ENCODE data around the gene MT3. TPM values are rescaled to one million over a fixed set of nuclear protein-coding genes. Genes with fewer than 3 reads are reported as not detected.

The MT3 gene
- total RNA-seq, 8 experiments from 2014 or later, result 1.9 to 16.9 (median 8.7) TPM; not detected in 3

DNA sequence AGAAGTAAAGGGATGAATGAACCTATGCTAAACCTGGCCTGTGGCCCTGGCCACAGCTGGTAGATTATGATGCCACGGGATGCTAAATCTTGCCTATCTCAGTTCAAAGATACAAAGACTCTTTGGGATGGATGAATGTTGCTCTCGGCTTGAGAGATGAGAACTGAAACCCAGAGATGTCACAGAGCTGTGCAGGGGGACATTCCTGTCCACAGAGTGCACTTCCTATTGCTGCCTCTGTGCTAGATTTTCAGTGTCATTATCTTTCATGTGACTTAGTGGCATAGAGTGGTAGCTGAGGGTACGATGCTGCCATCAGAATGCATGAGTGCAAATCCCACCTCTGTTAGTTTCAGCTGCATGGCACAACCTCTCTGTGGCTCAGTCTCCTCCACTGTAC, 40.8 kb downstream of the MT3 start:
- ATAC-seq (replicated peaks in 6 of 8), result no peak
- Histone ChIP-seq H3K27ac (no peak overlapping the region), H3K4me1 (replicated peaks in 1 of 2) (peaks cover 7 to 10% of the 10 kb centered on the region in 2 donors), H3K4me3 (no peak overlapping the region)
- in situ Hi-C loops (cut with MboI; ENCODE audit: low pct_unique_long_range_greater_than_20kb in 2 of 9, low sequenced_read_pairs in 9 of 9, unreplicated experiment in 9 of 9), result no loop called here
- 15 to 100% (median 100%) methylated on average over 1 to 3 of the region's 3 CpGs; no CpG with 5 or more reads in 5 of the 10 experiments for WGBS, 10 experiments

DNA sequence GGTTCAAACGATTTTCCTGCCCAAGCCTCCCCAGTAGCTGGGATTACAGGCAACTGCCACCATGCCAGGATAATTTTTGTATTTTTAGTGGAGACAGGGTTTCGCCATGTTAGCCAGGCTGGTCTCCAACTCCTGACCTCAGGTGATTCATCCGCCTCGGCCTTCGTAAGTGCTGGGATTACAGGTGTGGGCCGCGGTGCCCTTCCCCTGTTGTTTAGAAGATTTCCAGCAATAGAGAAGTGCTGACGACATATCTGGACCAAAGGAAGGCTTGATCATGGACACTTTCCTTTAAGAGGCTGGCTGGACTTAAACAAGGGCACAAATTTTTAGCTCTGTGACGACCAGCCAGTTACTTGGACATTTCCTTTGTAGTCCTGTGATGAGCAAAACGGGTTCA, 41.9 kb downstream of the MT3 start:
- Histone ChIP-seq H3K4me3 (no peak overlapping the region), H3K27ac (no peak overlapping the region), H3K4me1 (replicated peaks in 1 of 2) (peaks cover 9 to 13% of the 10 kb centered on the region in 2 donors)
- 17 to 100% (median 50%) methylated on average over 1 to 10 of the region's 10 CpGs; no CpG with 5 or more reads in 3 of the 10 experiments for WGBS, 10 experiments
- ATAC-seq (replicated peaks in 6 of 8), result no peak
- in situ Hi-C loops (cut with MboI; ENCODE audit: low pct_unique_long_range_greater_than_20kb in 2 of 9, low sequenced_read_pairs in 9 of 9, unreplicated experiment in 9 of 9), result no loop called here

GRCh38 chr16:56631832-56632155, 42.5 kb downstream of the MT3 start:
- in situ Hi-C loops (cut with MboI; ENCODE audit: low pct_unique_long_range_greater_than_20kb in 2 of 9, low sequenced_read_pairs in 9 of 9, unreplicated experiment in 9 of 9), result no loop called here
- Histone ChIP-seq H3K27ac (no peak overlapping the region), H3K4me3 (peak overlapping the region in 2 of 5 donors; percentile 12 to 13), H3K4me1 (replicated peaks in 1 of 2) (peaks cover 9 to 13% of the 10 kb centered on the region in 2 donors)
- no peak for ATAC-seq (replicated peaks in 6 of 8)
- WGBS, 10 experiments, result 0 to 40% (median 6%) methylated on average over 1 to 5 of the region's 14 CpGs; no CpG with 5 or more reads in 4 of the 10 experiments

- WGBS, 10 experiments, result 0 to 7% (median 2%) methylated on average over 2 to 11 of the region's 61 CpGs; no CpG with 5 or more reads in 5 of the 10 experiments
- ATAC-seq (replicated peaks in 6 of 8), result peak; percentile 80 to 93 (median 85)
- in situ Hi-C loops (cut with MboI; ENCODE audit: low pct_unique_long_range_greater_than_20kb in 2 of 9, low sequenced_read_pairs in 9 of 9, unreplicated experiment in 9 of 9), result no loop called here
- Histone ChIP-seq H3K4me1 (replicated peaks in 1 of 2) (peaks cover 9 to 13% of the 10 kb centered on the region in 2 donors), H3K27ac (no peak within 1 kb of the TSS), H3K4me3 (peak within 1 kb of the TSS in 4 of 5 donors; percentile 1 to 16 (median 12))
These were observed 43.0 kb downstream of the MT3 start, which contains the start of gene MT1M for GRCh38 chr16:56632156-56632847. Gene MT1M, plus strand, starts transcription at chr16:56632659. Its CDS starts 73 bp downstream, at chr16:56632732.

GRCh38 chr16:56632848-56633365, 43.6 kb downstream of the MT3 start:
- peak in 2 of 8 experiments; percentile 4 for ATAC-seq (replicated peaks in 6 of 8)
- peaks cover 9 to 13% of the 10 kb centered on the region in 2 donors for H3K4me1 ChIP-seq (replicated peaks in 1 of 2)
- 0 to 80% (median 40%) methylated on average over 1 to 2 of the region's 6 CpGs; no CpG with 5 or more reads in 4 of the 10 experiments for WGBS, 10 experiments
- H3K4me3 ChIP-seq, result no peak overlapping the region
- no peak overlapping the region for H3K27ac ChIP-seq
- in situ Hi-C loops (cut with MboI; ENCODE audit: low pct_unique_long_range_greater_than_20kb in 2 of 9, low sequenced_read_pairs in 9 of 9, unreplicated experiment in 9 of 9), result no loop called here

DNA sequence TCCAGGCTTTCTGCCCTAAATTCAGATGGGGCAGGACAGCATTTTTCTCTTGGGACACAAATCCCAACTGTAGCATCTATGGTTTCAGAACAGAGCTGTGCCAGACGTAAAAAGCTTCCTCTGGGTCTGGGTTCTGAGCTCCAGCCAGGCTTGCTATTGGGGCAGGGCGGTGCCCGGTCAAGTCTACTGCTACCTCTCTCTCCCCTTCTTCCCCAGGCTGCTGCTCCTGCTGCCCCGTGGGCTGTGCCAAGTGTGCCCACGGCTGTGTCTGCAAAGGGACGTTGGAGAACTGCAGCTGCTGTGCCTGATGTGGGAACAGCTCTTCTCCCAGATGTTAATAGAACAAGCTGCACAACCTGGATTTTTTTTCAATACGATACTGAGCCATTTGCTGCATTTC, 44.2 kb downstream of the MT3 start:
- H3K4me1 ChIP-seq (replicated peaks in 1 of 2), result peaks cover 10 to 19% of the 10 kb centered on the region in 2 donors
- in situ Hi-C loops (cut with MboI; ENCODE audit: low pct_unique_long_range_greater_than_20kb in 2 of 9, low sequenced_read_pairs in 9 of 9, unreplicated experiment in 9 of 9), result no loop called here
- no peak overlapping the region for H3K4me3 ChIP-seq
- H3K27ac ChIP-seq, result no peak overlapping the region
- 17 to 70% (median 38%) methylated on average over 1 to 4 of the region's 7 CpGs; no CpG with 5 or more reads in 3 of the 10 experiments for WGBS, 10 experiments
- no peak for ATAC-seq (replicated peaks in 6 of 8)

- 0 to 93% (median 40%) methylated on average over 1 to 14 of the region's 47 CpGs; no CpG with 5 or more reads in 1 of the 10 experiments for WGBS, 10 experiments
- Histone ChIP-seq H3K4me1 (replicated peaks in 1 of 2) (peaks cover 13 to 22% of the 10 kb centered on the region in 2 donors), H3K27ac (no peak overlapping the region), H3K4me3 (no peak overlapping the region)
- in situ Hi-C loops (cut with MboI; ENCODE audit: low pct_unique_long_range_greater_than_20kb in 2 of 9, low sequenced_read_pairs in 9 of 9, unreplicated experiment in 9 of 9), result no loop called here
- ATAC-seq (replicated peaks in 6 of 8), result no peak
These were observed 45.5 kb downstream of the MT3 start for GRCh38 chr16:56634715-56635440.

GRCh38 chr16:56635441-56635967, 46.2 kb downstream of the MT3 start:
- ATAC-seq (replicated peaks in 6 of 8), result no peak
- Histone ChIP-seq H3K4me3 (no peak overlapping the region), H3K27ac (no peak overlapping the region), H3K4me1 (replicated peaks in 1 of 2) (peaks cover 13 to 22% of the 10 kb centered on the region in 2 donors)
- in situ Hi-C loops (cut with MboI; ENCODE audit: low pct_unique_long_range_greater_than_20kb in 2 of 9, low sequenced_read_pairs in 9 of 9, unreplicated experiment in 9 of 9), result no loop called here
- WGBS, 10 experiments, result 0 to 100% (median 8%) methylated on average over 1 to 12 of the region's 40 CpGs; no CpG with 5 or more reads in 6 of the 10 experiments

DNA sequence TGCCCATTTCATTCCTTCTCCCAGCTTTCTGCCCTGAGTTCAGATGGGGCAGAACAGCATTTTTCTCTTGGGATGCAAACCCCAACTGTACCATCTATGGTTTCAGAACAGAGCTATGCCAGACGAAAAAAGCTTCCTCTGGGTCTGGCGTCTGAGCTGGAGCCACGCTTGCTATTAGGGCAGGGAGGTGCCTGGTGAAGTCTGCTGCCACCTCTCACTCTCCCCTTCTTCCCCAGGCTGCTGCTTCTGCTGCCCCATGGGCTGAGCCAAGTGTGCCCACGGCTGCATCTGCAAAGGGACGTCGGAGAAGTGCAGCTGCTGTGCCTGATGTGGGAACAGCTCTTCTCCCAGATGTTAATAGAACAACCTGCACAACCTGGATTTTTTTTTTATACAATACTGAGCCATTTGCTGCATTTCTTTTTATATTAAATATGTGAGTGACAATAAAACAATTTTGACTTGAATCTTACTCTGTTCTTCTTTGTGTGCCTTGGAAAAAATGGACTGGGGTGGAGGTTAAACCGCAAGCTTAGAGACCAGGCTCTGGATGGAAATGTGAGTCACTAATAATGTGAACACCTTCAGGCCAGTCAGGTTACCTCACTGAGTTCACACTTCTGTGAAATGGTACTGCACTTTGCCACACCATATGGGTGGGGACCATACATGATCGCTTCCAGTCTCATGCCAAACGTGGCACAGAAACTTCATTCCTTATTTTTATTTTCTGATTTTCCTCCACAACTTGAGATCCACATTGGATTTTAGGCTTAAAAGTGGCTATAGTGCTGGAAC, 47.5 kb downstream of the MT3 start:
- Histone ChIP-seq H3K4me1 (replicated peaks in 1 of 2) (peaks cover 13 to 22% of the 10 kb centered on the region in 2 donors), H3K27ac (no peak overlapping the region), H3K4me3 (no peak overlapping the region)
- in situ Hi-C loops (cut with MboI; ENCODE audit: low pct_unique_long_range_greater_than_20kb in 2 of 9, low sequenced_read_pairs in 9 of 9, unreplicated experiment in 9 of 9), result no loop called here
- WGBS, 10 experiments, result 0 to 71% (median 12%) methylated on average over 1 to 5 of the region's 9 CpGs; no CpG with 5 or more reads in 4 of the 10 experiments
- no peak for ATAC-seq (replicated peaks in 6 of 8)

DNA sequence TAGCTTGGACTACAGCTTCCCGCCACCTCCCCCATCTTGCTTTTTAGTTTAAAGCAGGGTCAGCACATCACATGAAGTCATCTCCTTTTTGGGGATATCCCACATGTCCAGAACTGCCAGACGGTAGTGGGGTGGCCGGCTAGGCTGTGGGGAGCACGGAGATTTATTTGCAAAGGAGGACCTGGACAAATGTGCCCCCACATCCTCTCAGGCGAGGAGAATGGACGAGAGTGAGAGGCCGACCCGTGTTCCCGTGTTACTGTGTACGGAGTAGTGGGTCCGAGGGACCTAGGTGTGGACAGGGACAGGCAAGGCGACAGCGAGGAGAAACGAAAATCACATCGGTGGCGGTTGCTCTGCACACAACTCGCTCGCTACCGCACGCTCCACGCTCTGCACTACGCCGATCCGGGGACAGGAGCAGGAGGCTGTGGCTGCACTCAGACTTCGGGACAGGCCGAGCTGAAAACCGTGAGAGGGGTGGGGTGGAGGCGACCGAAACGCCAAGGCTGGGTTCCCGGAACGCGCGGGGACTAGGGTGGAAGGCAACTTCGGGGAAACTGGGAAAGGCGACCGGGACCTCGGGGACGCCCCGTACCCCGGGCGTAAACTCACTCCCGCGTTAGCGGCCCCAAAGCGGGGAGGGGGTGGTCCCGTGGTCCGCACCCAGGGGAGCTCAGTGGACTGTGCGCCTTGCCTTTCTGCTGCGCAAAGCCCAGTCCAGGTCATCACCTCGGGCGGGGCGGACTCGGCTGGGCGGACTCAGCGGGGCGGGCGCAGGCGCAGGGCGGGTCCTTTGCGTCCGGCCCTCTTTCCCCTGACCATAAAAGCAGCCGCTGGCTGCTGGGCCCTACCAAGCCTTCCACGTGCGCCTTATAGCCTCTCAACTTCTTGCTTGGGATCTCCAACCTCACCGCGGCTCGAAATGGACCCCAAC, 48.8 kb downstream of the MT3 start, which contains the start of gene MT1A:
Gene MT1A, plus strand, starts transcription at position 853 of the 937 bp plus-strand sequence. Its CDS starts 73 bp downstream, at position 926.
- peak within 1 kb of the TSS; percentile 26 to 35 (median 28) for H3K4me3 ChIP-seq
- in situ Hi-C loops (cut with MboI; ENCODE audit: low pct_unique_long_range_greater_than_20kb in 2 of 9, low sequenced_read_pairs in 9 of 9, unreplicated experiment in 9 of 9), result no loop called here
- H3K4me1 ChIP-seq (replicated peaks in 1 of 2), result peaks cover 9 to 13% of the 10 kb centered on the region in 2 donors
- H3K27ac ChIP-seq, result no peak within 1 kb of the TSS
- WGBS, 10 experiments, result 0 to 54% (median 9%) methylated on average over 2 to 29 of the region's 68 CpGs; no CpG with 5 or more reads in 2 of the 10 experiments
- ATAC-seq (replicated peaks in 6 of 8), result peak; percentile 77 to 89 (median 84)

GRCh38 chr16:56639045-56639444, 49.7 kb downstream of the MT3 start:
- H3K4me1 ChIP-seq (replicated peaks in 1 of 2), result peaks cover 9 to 18% of the 10 kb centered on the region in 2 donors
- no peak overlapping the region for H3K27ac ChIP-seq
- no peak for ATAC-seq (replicated peaks in 6 of 8)
- no peak overlapping the region for H3K4me3 ChIP-seq
- in situ Hi-C loops (cut with MboI; ENCODE audit: low pct_unique_long_range_greater_than_20kb in 2 of 9, low sequenced_read_pairs in 9 of 9, unreplicated experiment in 9 of 9), result no loop called here
- 0 to 40% (median 14%) methylated on average over 1 of the region's 1 CpG; no CpG with 5 or more reads in 6 of the 10 experiments for WGBS, 10 experiments

Data from motor neuron (in vitro differentiated cells).